ENCODE results near the gene F10.

Gene F10

GRCh38 chr13:113176280-113176679 is 53.7 kb downstream of the F10 start:
- Histone ChIP-seq H3K4me3 (replicated peaks; ENCODE audit: insufficient read depth, low read length) (no peak overlapping the region), H3K27ac (replicated peaks) (no peak overlapping the region), H3K27me3 (ENCODE audit: insufficient read depth, poor library complexity, severe bottlenecking) (no peaks in the 10 kb centered on the region)
- TF ChIP-seq, protein P1, sequence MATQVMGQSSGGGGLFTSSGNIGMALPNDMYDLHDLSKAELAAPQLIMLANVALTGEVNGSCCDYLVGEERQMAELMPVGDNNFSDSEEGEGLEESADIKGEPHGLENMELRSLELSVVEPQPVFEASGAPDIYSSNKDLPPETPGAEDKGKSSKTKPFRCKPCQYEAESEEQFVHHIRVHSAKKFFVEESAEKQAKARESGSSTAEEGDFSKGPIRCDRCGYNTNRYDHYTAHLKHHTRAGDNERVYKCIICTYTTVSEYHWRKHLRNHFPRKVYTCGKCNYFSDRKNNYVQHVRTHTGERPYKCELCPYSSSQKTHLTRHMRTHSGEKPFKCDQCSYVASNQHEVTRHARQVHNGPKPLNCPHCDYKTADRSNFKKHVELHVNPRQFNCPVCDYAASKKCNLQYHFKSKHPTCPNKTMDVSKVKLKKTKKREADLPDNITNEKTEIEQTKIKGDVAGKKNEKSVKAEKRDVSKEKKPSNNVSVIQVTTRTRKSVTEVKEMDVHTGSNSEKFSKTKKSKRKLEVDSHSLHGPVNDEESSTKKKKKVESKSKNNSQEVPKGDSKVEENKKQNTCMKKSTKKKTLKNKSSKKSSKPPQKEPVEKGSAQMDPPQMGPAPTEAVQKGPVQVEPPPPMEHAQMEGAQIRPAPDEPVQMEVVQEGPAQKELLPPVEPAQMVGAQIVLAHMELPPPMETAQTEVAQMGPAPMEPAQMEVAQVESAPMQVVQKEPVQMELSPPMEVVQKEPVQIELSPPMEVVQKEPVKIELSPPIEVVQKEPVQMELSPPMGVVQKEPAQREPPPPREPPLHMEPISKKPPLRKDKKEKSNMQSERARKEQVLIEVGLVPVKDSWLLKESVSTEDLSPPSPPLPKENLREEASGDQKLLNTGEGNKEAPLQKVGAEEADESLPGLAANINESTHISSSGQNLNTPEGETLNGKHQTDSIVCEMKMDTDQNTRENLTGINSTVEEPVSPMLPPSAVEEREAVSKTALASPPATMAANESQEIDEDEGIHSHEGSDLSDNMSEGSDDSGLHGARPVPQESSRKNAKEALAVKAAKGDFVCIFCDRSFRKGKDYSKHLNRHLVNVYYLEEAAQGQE (IDR thresholded peaks at IDR 0.05; ENCODE audit: insufficient replicate concordance, low read depth), result no peak
- no peak for TF ChIP-seq GABPA (IDR thresholded peaks at IDR 0.05; ENCODE audit: low read depth)
- no peak for TF ChIP-seq POLR2AphosphoS5 (IDR thresholded peaks at IDR 0.05; ENCODE audit: low read depth)
- TF ChIP-seq SPI1 (IDR thresholded peaks at IDR 0.05; ENCODE audit: borderline replicate concordance, low read depth), result no peak
- DNase-seq (ENCODE audit: low read depth in 1 of 2, low spot score in 1 of 2), result peak in 1 of 2 experiments; percentile 45

- no peak for DNase-seq (ENCODE audit: low read depth in 1 of 2, low spot score in 1 of 2)
- TF ChIP-seq GABPA (IDR thresholded peaks at IDR 0.05; ENCODE audit: low read depth) (no peak), CTCF (IDR thresholded peaks at IDR 0.05; ENCODE audit: insufficient read depth, low read length) (no peak), POLR2AphosphoS5 (IDR thresholded peaks at IDR 0.05; ENCODE audit: low read depth) (no peak), SPI1 (IDR thresholded peaks at IDR 0.05; ENCODE audit: borderline replicate concordance, low read depth) (no peak)
- TF ChIP-seq, protein P1 (IDR thresholded peaks at IDR 0.05; ENCODE audit: insufficient replicate concordance, low read depth), result no peak
- H3K27ac ChIP-seq (replicated peaks), result no peak overlapping the region
- no peak overlapping the region for H3K4me3 ChIP-seq (replicated peaks; ENCODE audit: insufficient read depth, low read length)
- H3K27me3 ChIP-seq (ENCODE audit: insufficient read depth, poor library complexity, severe bottlenecking), result no peaks in the 10 kb centered on the region
These were observed 54.2 kb downstream of the F10 start for GRCh38 chr13:113176822-113177221.

- no peak for TF ChIP-seq GABPA (IDR thresholded peaks at IDR 0.05; ENCODE audit: low read depth)
- TF ChIP-seq, protein P1 (IDR thresholded peaks at IDR 0.05; ENCODE audit: insufficient replicate concordance, low read depth), result no peak
- no peak for TF ChIP-seq POLR2AphosphoS5 (IDR thresholded peaks at IDR 0.05; ENCODE audit: low read depth)
- TF ChIP-seq SPI1 (IDR thresholded peaks at IDR 0.05; ENCODE audit: borderline replicate concordance, low read depth), result no peak
- TF ChIP-seq CTCF (IDR thresholded peaks at IDR 0.05; ENCODE audit: insufficient read depth, low read length), result no peak
- DNase-seq (ENCODE audit: low read depth in 1 of 2, low spot score in 1 of 2), result no peak
- no peak overlapping the region for H3K4me3 ChIP-seq (replicated peaks; ENCODE audit: insufficient read depth, low read length)
- H3K27ac ChIP-seq (replicated peaks), result no peak overlapping the region
- no peaks in the 10 kb centered on the region for H3K27me3 ChIP-seq (ENCODE audit: insufficient read depth, poor library complexity, severe bottlenecking)
These were observed 55.7 kb downstream of the F10 start for GRCh38 chr13:113178070-113178895.
